Measurements from ENCODE around the gene NEU4. TPM values are rescaled to one million over a fixed set of nuclear protein-coding genes. Genes with fewer than 3 reads are reported as not detected.

Gene NEU4
- total RNA-seq, 1 experiment from 2014 or later: 0.70 TPM

- H2AFZ ChIP-seq (ENCODE audit: low read length): no peak overlapping the region
- peaks cover 4 to 9% of the 10 kb centered on the region in 2 experiments; a peak in 3 of 4 replicates for H3K4me1 Mint-ChIP-seq
- WGBS (ENCODE audit: extremely low coverage, insufficient read length, low lambda C conversion rate): no CpG with 5 or more reads among the region's 48 CpGs
- H3K4me1 ChIP-seq (ENCODE audit: insufficient read depth, low read length): no peaks in the 10 kb centered on the region
- no peak overlapping the region for H2BK12ac ChIP-seq (ENCODE audit: insufficient read length, low read depth, low read length)
- H2AK5ac ChIP-seq (ENCODE audit: insufficient read length, low read length): no peak overlapping the region
- no peaks in the 10 kb centered on the region for H3K27me3 ChIP-seq (ENCODE audit: insufficient read depth, low read length)
- no peak for TF ChIP-seq CTCF (conservative IDR thresholded peaks at IDR 0.05)
- no peak overlapping the region for H4K91ac ChIP-seq (ENCODE audit: insufficient read length, low read depth, low read length)
- H3T11ph ChIP-seq (ENCODE audit: low read length): no peak overlapping the region
- no peaks in the 10 kb centered on the region; a peak in 2 of 5 replicates for H3K9me3 Mint-ChIP-seq
- no peak overlapping the region for H3K27ac ChIP-seq (ENCODE audit: insufficient read length, low read depth, low read length)
- no peaks in the 10 kb centered on the region; the same call in 1 of the 2 replicates for H3K27me3 Mint-ChIP-seq (ENCODE audit: low read depth)
- no peak overlapping the region for H3K23ac ChIP-seq (ENCODE audit: insufficient read length, low read depth, low read length)
- H3K9me3 ChIP-seq (ENCODE audit: control insufficient read depth, low read depth, low read length): no peaks in the 10 kb centered on the region
- H2BK120ac ChIP-seq (ENCODE audit: low read depth, low read length, poor library complexity, severe bottlenecking): no peak overlapping the region
- H3K36me3 Mint-ChIP-seq (ENCODE audit: insufficient read depth in 1 of 3, low read depth in 3 of 3): no peaks in the 10 kb centered on the region; a peak in 1 of 7 replicates
- no peak overlapping the region for H2BK15ac ChIP-seq (ENCODE audit: low read depth, low read length)
- H3K18ac ChIP-seq (ENCODE audit: insufficient read length, low read depth, low read length): no peak overlapping the region
- H3K23me2 ChIP-seq (ENCODE audit: insufficient read length, low read depth, low read length, poor library complexity, severe bottlenecking): no peaks in the 10 kb centered on the region
- no peak overlapping the region for H2BK5ac ChIP-seq (ENCODE audit: insufficient read length, low read length)
- no peak overlapping the region; the same call in 1 of the 2 replicates for H3K14ac ChIP-seq (ENCODE audit: insufficient read depth, low read length)
- no peak overlapping the region for H3K4ac ChIP-seq (ENCODE audit: low read depth, low read length)
- no peak overlapping the region for H3K9ac ChIP-seq (ENCODE audit: extremely low read depth, insufficient read length, low read length)
- DNase-seq: peak; percentile 38
- H3K4me2 ChIP-seq (ENCODE audit: insufficient read depth, insufficient read length, low read length): no peak overlapping the region
- H4K20me1 ChIP-seq (ENCODE audit: control insufficient read depth, insufficient read depth, insufficient read length): no peaks in the 10 kb centered on the region
- H3K79me2 ChIP-seq (ENCODE audit: insufficient read depth, low read length): no peaks in the 10 kb centered on the region
- H4K5ac ChIP-seq (ENCODE audit: insufficient read length, low read depth, low read length): no peak overlapping the region
- no peak overlapping the region for H2BK20ac ChIP-seq (ENCODE audit: low read depth, low read length, poor library complexity, severe bottlenecking)
- peak overlapping the region in 1 of 3 experiments; percentile 90; a peak in 1 of 7 replicates for H3K27ac Mint-ChIP-seq
- H3K79me1 ChIP-seq (ENCODE audit: insufficient read depth, low read depth, low read length, poor library complexity, severe bottlenecking): no peaks in the 10 kb centered on the region
- no peak overlapping the region for H3K56ac ChIP-seq (ENCODE audit: insufficient read length, low read depth, low read length)
- no peak overlapping the region for H4K8ac ChIP-seq (replicated peaks; ENCODE audit: insufficient read length, low read depth, low read length)
- H3K4me3 Mint-ChIP-seq: peak overlapping the region in 1 of 2 experiments; percentile 58; a peak in 3 of 5 replicates
Observed at GRCh38 chr2:241815477-241816430, 6.8 kb downstream of the NEU4 start.
